Measurements from ENCODE around the gene ZNF688.

GRCh38 chr16:30555315-30556124 is 16.0 kb downstream of the ZNF688 start:
- TF ChIP-seq, protein P1, sequence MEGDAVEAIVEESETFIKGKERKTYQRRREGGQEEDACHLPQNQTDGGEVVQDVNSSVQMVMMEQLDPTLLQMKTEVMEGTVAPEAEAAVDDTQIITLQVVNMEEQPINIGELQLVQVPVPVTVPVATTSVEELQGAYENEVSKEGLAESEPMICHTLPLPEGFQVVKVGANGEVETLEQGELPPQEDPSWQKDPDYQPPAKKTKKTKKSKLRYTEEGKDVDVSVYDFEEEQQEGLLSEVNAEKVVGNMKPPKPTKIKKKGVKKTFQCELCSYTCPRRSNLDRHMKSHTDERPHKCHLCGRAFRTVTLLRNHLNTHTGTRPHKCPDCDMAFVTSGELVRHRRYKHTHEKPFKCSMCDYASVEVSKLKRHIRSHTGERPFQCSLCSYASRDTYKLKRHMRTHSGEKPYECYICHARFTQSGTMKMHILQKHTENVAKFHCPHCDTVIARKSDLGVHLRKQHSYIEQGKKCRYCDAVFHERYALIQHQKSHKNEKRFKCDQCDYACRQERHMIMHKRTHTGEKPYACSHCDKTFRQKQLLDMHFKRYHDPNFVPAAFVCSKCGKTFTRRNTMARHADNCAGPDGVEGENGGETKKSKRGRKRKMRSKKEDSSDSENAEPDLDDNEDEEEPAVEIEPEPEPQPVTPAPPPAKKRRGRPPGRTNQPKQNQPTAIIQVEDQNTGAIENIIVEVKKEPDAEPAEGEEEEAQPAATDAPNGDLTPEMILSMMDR (conservative IDR thresholded peaks at IDR 0.05; ENCODE audit: low read depth, low read length) = no peak
- TF ChIP-seq EZH2phosphoT487 (IDR thresholded peaks at IDR 0.05; ENCODE audit: borderline replicate concordance, low read length) (no peak), EZH2 (IDR thresholded peaks at IDR 0.05; ENCODE audit: low read length, unreplicated experiment) (no peak)
